Measurements from ENCODE around the gene SRPK2. TPM values are rescaled to one million over a fixed set of nuclear protein-coding genes. Genes with fewer than 3 reads are reported as not detected.

The SRPK2 gene
- total RNA-seq, 1 donor from 2014 or later, result 70.5 TPM

DNA sequence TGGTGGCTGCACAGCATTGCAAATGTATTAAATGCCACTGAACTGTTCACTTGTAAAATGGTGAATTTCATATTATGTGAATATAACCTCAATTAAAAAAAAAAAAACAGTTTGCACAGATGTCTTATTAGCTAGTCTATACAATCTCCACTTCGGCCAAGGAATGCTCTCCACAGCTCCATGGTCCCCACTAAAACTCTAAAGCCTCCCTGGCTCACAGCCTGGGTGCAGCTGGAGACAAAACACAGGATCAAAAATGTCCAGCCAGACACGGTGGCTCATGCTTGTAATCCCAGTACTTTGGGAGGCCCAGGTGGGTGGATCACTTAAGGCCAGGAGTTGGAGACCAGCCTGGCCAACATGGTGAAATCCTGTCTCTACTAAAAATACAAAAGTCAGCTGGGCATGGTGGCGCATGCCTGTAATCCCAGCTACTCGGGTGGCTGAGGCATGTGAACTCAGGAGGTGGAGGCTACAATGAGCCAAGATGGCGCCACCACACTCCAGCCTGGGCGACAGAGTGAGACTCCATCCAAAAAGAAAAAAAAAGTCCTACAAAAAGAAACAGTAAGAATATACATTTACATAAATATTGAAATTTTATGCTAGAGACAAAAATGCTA lies 66.0 kb downstream of the SRPK2 start:
- Mint-ChIP-seq H3K27ac (ENCODE audit: unreplicated experiment) (no peak overlapping the region), H3K4me1 (ENCODE audit: unreplicated experiment) (no peaks in the 10 kb centered on the region), H3K27me3 (ENCODE audit: unreplicated experiment) (peaks cover 3% of the 10 kb centered on the region), H3K36me3 (ENCODE audit: low read depth, unreplicated experiment) (no peaks in the 10 kb centered on the region), H3K4me3 (ENCODE audit: unreplicated experiment) (no peak overlapping the region), H3K9me3 (ENCODE audit: unreplicated experiment) (no peaks in the 10 kb centered on the region)
- DNase-seq (ENCODE audit: low spot score), result no peak
- TF ChIP-seq, protein P1, sequence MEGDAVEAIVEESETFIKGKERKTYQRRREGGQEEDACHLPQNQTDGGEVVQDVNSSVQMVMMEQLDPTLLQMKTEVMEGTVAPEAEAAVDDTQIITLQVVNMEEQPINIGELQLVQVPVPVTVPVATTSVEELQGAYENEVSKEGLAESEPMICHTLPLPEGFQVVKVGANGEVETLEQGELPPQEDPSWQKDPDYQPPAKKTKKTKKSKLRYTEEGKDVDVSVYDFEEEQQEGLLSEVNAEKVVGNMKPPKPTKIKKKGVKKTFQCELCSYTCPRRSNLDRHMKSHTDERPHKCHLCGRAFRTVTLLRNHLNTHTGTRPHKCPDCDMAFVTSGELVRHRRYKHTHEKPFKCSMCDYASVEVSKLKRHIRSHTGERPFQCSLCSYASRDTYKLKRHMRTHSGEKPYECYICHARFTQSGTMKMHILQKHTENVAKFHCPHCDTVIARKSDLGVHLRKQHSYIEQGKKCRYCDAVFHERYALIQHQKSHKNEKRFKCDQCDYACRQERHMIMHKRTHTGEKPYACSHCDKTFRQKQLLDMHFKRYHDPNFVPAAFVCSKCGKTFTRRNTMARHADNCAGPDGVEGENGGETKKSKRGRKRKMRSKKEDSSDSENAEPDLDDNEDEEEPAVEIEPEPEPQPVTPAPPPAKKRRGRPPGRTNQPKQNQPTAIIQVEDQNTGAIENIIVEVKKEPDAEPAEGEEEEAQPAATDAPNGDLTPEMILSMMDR (IDR thresholded peaks at IDR 0.05; ENCODE audit: unreplicated experiment), result no peak

DNA sequence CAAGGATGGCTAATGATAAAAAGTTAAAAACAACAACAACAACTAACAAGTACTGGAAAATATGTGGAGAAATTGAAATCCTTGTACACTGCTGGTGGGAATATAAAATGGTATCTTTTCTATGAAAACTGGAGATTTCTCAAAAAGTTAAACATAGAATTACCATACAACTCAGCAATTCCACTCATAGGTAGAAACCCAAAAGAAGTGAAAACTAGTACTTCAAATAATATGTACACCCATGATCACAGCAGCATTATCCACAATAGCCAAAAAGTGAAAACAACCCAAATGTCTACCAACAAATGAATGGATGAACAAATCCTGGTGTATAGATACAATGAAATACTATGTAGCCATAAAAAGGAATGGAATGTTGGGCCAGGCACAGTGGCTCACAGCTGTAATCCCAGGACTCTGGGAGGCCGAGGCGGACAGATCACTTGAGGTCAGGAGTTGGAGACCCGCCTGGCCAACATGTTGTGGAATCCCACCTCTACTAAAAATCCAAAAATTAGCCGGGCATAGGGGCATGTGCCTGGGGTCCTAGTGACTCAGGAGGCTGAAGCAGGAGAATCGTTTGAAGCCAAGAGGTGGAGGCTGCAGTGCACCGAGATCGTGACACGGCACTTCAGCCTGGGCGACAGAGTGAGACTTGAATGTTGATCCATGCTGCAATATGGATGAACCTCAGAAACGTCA lies 66.8 kb downstream of the SRPK2 start:
- no peak for DNase-seq (ENCODE audit: low spot score)
- TF ChIP-seq, protein P1 (IDR thresholded peaks at IDR 0.05; ENCODE audit: unreplicated experiment), result no peak
- H3K36me3 Mint-ChIP-seq (ENCODE audit: low read depth, unreplicated experiment), result no peaks in the 10 kb centered on the region
- no peak overlapping the region for H3K27ac Mint-ChIP-seq (ENCODE audit: unreplicated experiment)
- H3K9me3 Mint-ChIP-seq (ENCODE audit: unreplicated experiment), result no peaks in the 10 kb centered on the region
- peaks cover 3% of the 10 kb centered on the region for H3K27me3 Mint-ChIP-seq (ENCODE audit: unreplicated experiment)
- H3K4me1 Mint-ChIP-seq (ENCODE audit: unreplicated experiment), result no peaks in the 10 kb centered on the region
- no peak overlapping the region for H3K4me3 Mint-ChIP-seq (ENCODE audit: unreplicated experiment)

DNA sequence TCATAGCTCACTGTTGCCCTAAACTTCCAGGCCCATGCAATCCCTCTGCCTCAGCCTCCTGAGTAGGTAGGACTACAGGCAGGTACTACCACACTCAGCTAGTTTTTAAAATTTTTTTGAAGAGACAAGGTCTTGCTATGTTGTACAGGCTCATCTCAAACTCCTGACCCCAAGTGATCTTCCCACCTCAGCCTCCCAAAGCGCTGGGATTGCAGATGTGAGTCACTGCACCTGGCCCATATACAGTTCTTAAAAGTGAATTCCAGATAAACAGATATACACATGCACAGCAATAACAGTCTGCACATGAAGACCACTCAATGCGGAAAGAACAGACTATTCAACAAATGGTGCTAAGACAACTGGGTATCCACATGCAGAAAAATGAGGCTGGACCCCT lies 67.8 kb downstream of the SRPK2 start:
- no peak overlapping the region for H3K27ac Mint-ChIP-seq (ENCODE audit: unreplicated experiment)
- DNase-seq (ENCODE audit: low spot score), result no peak
- peaks cover 3% of the 10 kb centered on the region for H3K27me3 Mint-ChIP-seq (ENCODE audit: unreplicated experiment)
- H3K4me3 Mint-ChIP-seq (ENCODE audit: unreplicated experiment), result no peak overlapping the region
- TF ChIP-seq, protein P1 (IDR thresholded peaks at IDR 0.05; ENCODE audit: unreplicated experiment), result no peak
- H3K36me3 Mint-ChIP-seq (ENCODE audit: low read depth, unreplicated experiment), result no peaks in the 10 kb centered on the region
- no peaks in the 10 kb centered on the region for H3K9me3 Mint-ChIP-seq (ENCODE audit: unreplicated experiment)
- no peaks in the 10 kb centered on the region for H3K4me1 Mint-ChIP-seq (ENCODE audit: unreplicated experiment)

DNA sequence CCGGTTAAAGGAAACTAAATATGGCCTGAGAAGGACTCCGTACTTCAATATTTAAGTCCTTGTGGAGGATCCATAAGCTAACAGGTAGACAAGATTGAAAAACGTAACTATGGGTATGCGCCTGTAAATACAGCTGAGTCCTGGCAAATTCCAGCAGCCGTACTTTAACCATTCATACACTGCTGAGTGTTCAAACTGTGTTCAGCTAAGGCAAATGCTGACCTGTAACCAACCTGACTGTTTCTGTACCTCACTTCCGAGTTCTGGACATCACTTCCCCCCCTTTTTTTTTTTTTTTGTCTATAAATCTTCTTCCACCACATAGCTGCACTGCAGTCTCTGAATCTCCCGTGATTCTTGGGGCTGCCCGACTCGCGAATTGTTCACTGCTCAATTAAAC lies 69.1 kb downstream of the SRPK2 start:
- Mint-ChIP-seq H3K9me3 (ENCODE audit: unreplicated experiment) (no peaks in the 10 kb centered on the region), H3K4me1 (ENCODE audit: unreplicated experiment) (no peaks in the 10 kb centered on the region), H3K27me3 (ENCODE audit: unreplicated experiment) (peaks cover 3% of the 10 kb centered on the region), H3K36me3 (ENCODE audit: low read depth, unreplicated experiment) (no peaks in the 10 kb centered on the region), H3K4me3 (ENCODE audit: unreplicated experiment) (no peak overlapping the region), H3K27ac (ENCODE audit: unreplicated experiment) (no peak overlapping the region)
- TF ChIP-seq, protein P1 (IDR thresholded peaks at IDR 0.05; ENCODE audit: unreplicated experiment), result no peak
- DNase-seq (ENCODE audit: low spot score), result no peak

Data from endothelial cell (in vitro differentiated cells).